GM18498 (cell line): Measurements from ENCODE around the gene RDX.

Experiments used
- ATAC-seq: cut with Tn5 transposase; IDR thresholded peaks from one replicate; pipeline ENCODE4 v1.9.1; 2021; ENCODE audit warnings: mild to moderate bottlenecking, moderate library complexity; ENCODE audit not compliant: unreplicated experiment

Gene RDX

DNA sequence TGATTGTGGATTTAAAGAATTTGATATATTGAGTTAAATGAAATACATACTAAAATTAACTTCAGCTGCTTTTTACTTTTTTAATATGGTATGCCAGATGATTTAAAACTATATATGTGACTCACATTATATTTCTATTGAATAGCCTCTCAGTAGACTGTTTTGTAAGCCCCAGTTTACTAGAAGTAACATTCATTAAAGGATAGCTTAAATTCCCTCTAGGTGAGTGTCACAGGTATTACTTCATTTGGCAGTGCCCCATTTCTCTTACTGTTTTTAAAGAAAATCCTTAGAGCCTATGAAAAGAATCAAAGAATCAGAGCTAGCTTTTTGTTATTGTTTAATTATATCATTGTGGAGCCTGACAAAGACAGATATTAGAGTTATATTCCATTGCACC, 154.6 kb downstream of the RDX start:
- no peak for ATAC-seq

- no peak for ATAC-seq
These were observed 162.3 kb downstream of the RDX start for GRCh38 chr11:110134110-110134509.

GRCh38 chr11:110133160-110133559, 163.3 kb downstream of the RDX start:
- no peak for ATAC-seq

GRCh38 chr11:110131386-110132123, 164.9 kb downstream of the RDX start:
- ATAC-seq = no peak

DNA sequence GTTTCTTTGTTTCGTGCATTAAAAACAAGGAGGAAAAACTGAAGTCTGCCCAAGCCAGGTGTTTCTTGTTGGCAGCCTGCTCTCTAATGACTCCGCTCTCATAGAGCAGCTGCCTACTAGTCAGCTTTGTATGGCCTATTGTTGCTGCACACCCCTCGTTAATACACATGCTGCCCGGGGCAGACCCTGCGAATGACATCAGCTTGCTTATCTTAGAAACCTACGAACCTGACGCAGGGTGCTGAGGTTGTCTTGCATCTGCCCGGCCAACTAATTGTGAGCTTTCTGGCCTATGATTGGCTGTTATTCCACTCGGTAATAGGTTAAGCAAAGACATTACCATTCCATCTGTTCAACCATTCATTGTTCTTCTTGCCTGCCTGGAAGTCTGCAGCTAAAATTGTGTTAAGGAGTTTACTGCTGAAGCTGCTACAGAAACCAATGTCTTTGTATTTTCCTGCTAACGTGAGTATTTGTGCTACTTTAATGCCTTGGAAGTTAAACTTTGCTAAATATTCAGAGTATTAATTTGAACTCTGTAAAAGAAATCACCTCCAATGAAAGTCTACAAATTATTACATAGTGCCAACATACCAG, 165.7 kb downstream of the RDX start:
- no peak for ATAC-seq

DNA sequence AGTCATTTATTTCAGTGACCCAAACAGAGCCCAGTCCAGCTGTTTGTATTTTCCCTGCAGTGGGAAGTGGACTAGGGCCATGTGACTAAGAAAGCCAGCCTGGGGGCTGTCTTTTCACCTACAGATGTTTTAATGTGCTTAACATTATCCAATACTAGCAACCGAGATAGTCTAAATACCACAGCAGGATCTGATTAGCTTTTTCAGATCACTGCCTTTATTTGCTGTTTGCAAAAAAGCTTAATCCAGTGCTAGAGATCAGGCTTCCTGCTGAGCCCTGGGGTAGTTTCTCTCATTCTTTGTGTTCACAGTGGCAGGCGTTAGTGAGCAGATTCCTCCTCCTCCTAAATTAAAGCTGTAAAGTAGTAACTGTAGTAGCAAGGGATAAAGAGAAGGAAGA, 168.3 kb downstream of the RDX start:
- ATAC-seq = no peak

- no peak for ATAC-seq
These were observed 169.5 kb downstream of the RDX start for GRCh38 chr11:110126936-110127335.

GRCh38 chr11:110125632-110126031, 170.8 kb downstream of the RDX start:
- ATAC-seq = no peak
